GM19035 (cell line): ENCODE data around the gene SEC14L2.
"Not testable (repeated sequence)": the region's sequence is repeated elsewhere in the genome, so short reads cannot be mapped to it uniquely, and the experiment has no call there.

Experiments used
- ATAC-seq: cut with Tn5 transposase; IDR thresholded peaks from one replicate; pipeline ENCODE4 v1.9.1; 2021; ENCODE audit not compliant: unreplicated experiment

Gene SEC14L2

DNA sequence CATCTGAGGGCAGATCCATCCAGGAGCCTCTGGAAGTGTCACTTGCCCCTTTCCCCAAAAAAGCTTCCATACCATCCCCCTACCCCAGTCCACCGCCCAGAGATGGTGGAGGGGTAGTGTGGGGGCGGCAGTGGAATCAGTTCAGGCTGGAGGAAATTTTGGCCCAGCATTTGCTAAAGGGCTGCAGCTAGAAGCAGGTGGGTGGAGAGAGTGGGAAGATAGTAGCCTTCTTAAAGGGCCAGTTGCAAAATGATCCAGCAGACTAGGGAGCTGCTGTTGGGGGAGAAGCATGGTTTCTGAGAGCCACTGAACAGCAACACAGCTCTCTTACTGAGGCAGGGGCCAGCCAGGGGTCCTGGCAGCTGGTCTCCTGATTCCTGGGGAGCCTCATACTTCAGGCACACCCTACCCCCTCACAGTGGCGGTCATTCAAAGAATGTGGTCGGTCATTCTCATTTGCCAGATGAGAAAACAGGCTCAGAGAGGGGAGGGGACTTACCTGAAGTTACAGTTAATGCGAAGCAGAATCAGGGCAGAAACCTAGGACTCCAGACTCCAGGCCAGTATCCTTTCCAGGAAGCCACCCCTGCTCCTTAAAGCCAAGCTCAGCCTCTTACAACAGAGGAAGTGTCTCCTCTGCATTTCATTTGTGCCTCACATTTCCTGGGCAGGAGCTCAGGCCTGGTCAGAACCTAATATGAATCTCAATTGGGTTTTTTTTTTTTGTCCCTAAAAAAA lies 5.4 kb downstream of the SEC14L2 start:
- ATAC-seq = no peak

DNA sequence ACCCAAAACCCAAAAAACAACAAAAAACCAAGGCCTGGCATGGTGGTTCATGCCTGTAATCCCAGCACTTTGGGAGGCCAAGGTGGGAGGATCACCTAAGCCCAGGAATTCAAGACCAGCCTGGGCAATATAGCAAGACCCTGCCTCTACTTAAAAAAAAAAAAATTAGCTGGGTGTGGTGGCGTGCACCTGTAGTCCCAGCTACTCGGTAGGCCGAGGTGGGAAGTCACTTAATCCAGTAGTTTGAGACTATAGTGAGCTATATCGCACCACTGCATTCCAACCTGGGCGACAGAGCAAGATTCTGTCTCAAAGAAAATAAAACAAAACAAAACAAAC lies 5.9 kb downstream of the SEC14L2 start:
- not testable (repeated sequence) for ATAC-seq

DNA sequence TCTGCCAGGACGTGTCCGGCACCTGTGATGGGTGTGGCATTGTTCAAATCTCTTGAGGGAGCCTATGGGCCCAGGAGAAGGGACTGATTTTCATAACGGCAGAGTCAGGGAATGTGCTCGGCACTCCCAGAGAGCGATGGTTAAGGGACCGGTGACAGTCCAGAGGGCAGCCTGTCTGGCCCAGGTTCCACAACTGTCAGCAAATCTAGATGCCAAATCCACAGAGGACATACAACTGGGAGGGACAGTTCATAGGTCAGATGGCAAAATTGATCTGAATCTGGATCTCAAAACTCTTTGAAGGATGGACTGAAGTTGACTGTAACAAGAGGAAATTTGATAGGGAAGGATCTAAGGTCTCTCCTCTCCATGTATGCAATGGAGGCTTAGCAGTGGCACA lies 7.5 kb downstream of the SEC14L2 start:
- ATAC-seq = no peak

DNA sequence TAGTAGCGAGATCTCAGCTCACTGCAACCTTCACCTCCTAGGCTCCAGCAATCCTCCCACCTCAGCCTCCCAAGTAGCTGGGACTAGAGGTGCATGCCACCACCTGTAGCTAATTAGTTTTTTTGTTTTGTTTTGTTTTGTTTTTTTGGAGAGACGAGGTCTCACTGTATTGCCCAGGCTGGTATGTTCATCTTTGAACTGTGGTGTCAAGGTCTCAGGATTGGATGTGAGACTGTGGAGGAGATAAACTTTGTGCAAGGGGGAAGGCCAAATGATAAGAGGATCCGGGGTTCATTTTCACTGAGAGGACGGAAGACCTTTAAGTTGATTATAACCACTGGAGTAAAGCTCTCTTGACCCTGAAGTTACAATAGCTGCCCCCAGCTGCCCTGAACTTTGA lies 8.9 kb downstream of the SEC14L2 start:
- no peak for ATAC-seq

DNA sequence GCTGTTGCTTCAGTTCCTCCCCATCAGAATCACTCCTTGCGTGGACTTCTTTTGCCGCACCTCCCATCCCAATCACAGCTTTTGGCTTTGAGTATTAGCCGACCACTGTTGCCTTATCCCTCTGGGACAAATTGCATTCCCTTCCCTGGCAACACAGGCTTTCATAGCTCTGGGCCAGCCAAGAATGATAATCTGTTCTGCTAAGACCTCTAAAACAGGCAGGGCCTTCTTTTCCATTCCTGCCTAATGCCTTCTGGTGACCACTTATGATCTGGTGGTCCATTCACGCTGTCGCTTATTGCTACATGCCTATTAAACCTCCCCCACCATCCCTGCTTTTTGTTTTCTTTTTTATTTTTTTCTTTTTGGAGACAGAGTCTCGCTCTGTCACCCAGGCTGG lies 9.6 kb downstream of the SEC14L2 start:
- no peak for ATAC-seq

DNA sequence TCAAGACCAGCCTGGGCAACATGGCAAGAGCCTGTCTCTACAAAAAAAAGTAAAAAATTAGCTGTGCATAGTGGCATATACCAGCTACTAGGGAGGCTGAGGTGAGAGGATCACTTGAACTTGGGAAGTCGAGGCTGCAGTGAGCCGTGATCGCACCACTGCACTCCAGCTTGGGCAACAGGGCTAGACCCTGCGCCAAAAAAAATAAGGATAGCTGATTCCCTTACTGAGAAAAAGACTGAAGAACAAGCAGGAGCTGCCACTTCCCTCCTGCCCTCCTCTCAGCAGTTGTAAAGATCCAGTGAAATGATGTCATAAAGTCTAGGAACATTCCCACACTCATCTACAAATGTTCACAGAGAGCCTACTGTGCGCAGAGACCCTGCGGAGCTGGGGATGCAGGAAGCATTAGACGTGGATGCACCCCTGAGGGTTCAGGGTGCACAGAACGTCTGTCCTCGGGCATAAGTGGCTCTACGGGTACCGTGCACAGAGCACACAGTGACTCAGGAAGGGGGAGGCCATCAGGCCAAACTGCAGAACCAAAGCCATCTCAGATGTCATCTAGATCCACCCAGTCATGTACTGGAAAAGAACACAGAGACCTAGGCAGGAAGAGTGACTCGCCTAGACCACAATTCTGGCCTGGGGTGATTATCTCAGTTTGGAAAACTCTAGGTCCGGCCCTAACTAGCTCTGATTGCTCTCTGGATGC lies 11.7 kb downstream of the SEC14L2 start:
- no peak for ATAC-seq

DNA sequence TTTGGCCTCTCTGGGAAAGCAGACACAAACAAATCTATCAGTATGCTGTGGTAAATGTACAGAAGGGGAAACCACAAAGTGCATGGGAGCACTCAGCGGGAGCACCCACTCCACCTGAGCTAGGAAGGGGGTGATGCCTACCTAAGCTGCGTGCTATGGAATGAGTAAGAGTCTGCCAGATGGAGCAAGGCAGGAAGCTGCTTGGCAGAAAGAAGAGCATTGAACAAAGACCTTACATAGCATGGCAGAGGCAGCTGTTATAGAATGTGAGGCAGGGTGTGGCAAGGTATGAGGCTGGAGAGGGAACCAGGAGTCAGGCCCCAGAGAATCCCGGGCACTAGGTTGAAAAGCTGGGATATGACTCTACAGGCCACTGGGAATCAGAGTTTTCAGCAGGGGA lies 15.0 kb downstream of the SEC14L2 start:
- ATAC-seq = no peak

DNA sequence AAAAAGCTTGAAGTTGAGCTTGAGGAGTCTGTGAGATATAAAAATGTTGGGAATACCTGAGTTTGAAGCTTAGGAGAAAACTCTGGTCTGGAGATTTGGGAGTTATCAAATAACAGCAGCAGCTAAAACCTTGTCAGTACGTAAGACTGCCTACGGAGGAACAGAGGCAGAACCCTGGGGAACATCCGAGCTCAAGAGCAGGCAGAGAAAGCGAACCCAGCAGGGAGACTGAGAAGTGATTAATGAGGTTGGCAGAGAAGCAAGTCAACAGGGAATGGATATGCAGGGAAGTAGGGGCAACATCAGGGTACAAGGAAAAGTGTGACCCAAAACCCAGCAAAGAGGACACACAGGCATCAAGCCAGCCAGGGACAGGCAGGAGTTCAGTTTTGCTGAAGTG lies 16.2 kb downstream of the SEC14L2 start:
- ATAC-seq = no peak

DNA sequence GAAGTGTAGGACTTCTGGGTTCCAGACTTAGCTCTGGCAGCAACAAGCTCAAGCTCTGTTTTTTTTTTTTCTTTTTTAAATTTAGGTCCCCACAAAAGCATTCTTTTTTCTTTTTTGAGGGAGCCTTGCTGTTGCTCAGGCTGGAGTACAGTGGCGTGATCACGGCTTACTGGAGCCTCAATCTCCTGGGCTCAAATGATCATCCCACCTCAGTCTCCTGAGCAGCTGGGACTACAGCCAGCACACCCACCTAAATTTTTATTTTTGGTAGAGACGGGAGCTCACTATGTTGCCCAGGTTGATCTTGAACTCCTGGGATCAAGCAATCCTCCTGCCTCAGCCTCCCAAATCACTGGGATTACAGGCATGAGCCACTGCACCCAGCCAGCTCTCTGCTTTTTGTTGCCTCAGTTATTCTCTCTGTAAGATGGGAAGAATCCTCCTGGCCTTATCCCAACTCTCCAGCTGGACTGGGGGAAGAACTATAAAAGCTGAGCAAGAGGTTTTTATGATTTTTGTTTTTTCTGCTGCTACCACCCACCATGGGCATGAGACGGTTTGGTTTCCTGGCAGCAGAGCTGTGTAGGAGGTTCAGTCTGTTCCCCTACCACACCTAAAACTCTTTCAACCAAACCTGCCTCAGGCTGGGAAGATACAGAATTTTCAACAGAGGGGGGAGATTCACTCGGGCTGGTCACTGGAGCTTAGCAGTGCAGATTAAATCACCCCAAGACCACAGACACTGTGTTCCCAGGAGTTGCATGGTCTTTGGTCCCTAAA lies 17.1 kb downstream of the SEC14L2 start:
- no peak for ATAC-seq

DNA sequence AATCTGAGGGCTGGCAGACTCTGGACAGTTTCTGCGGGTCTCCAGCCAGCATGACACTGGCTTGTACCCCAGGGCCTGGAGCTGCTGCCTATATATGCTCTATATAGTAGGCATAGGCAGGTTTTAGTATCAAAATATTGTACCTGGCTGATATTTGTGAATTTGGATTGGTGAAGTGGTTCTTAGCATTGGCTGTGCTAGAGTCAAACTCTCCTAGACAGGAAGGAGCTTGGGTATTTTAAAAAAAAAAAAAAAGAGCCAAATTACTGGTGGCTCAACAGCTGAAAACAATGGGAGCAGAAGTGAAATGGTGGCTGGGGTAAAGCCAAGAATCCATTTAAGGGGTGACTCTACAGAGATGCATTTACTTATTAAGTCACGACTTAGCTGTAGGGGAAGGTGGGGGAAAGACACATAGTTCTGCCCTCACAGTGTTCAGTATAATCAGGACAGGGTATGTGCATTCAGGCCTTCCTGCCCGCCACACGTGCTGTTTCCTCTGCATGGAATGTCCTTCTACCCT lies 17.8 kb downstream of the SEC14L2 start:
- ATAC-seq = no peak

DNA sequence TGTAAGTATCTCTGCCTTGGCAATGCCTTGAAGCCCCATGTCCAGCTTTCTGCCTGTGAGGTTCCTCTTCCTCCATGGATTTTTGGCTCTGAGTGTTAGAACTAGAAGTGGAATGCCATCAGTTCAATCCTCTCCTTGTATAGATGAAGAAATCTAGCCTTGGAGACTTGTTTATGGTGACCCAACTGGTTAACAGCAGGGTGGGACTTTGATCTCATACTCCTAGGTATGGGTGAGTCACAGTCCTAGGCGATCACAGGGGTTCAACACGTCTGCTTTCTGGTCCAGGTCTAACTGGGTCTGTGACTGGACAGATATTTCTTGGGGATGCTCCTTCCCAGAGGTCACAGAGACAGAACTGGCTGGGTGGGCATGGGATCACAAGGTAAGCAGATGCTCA lies 19.6 kb downstream of the SEC14L2 start:
- ATAC-seq = no peak

DNA sequence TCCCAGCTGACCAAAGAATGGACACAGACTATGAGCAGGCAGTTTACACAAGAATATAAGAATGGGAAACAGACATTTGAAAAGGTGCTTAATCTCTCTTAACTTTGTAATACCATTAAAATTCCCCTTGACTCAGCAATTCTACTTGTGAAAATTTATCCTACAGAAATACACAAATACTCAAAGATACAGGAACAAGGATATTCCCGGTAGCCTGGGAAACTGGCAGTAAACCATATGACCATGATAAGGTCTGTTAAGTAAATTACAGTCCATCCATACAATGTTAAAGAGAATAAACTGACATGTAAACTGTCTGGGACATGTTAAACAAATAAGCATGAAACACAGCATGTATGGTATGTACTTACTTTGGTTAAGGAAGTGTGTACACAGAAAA lies 20.0 kb downstream of the SEC14L2 start:
- no peak for ATAC-seq

DNA sequence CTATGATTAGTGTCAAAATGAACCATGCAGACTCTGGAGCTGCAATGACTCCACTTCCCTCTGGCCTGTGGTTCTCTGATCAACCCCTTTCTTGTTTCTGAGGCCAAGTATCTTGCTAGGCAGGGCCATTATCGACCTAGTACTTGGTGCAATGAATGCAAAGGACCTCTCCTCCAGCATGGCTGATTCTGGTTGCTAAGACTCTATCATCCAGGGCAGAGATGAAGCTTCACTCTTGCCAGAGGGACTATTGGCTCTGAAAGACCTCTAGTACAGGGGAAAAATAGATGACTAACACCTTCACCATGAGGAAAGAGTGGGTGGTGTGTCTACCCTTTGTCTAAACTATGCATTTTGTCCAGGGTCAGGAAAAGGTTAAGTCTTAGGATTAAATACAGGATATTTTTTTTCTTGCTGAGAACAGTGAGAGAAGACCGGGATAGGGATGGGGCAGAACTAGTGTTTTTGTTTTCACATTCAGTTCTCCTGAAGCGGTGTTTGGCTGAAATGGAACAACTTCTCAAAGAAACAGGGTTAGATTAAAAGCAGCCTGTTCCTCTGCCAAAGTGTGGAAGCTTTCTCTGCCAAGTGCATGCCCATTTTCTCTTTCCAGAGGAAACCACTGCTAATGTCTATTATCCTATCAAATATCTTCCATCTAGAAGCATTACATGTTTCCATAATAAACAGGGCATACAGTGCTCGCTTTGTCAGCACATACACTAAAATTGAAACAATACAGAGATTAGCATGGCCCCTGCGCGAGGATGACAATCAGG lies 23.7 kb downstream of the SEC14L2 start:
- ATAC-seq = no peak

DNA sequence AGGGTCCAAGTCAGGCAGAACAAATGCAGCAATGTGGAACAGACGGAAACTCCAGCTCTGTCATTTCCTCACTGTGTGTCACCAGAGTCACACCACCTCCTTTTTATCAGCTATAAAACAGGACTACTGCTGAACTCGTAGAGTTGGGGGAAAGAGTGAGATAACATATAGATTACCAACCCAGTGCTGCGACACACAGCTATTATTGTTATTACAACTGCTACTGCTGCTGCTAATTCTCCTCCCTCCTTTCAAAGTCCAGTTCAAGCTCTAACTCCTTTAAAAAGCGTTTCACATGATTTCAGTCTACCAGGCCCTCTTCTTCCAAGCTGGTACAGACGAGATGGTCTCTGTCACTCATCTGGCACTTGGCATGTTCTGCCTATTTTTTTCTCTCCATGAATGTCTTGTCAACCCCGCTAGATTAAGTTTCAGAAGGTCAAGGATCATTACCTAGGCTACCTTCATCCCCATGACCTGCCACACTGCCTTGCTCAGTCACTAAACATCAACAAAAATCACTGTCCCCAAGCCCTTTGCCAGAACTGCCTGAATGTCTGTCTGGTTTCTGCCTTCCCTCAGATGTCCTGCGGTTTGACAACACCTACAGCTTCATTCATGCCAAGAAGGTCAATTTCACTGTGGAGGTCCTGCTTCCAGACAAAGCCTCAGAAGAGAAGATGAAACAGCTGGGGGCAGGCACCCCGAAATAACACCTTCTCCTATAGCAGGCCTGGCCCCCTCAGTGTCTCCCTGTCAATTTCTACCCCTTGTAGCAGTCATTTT lies 25.1 kb downstream of the SEC14L2 start:
- no peak for ATAC-seq

DNA sequence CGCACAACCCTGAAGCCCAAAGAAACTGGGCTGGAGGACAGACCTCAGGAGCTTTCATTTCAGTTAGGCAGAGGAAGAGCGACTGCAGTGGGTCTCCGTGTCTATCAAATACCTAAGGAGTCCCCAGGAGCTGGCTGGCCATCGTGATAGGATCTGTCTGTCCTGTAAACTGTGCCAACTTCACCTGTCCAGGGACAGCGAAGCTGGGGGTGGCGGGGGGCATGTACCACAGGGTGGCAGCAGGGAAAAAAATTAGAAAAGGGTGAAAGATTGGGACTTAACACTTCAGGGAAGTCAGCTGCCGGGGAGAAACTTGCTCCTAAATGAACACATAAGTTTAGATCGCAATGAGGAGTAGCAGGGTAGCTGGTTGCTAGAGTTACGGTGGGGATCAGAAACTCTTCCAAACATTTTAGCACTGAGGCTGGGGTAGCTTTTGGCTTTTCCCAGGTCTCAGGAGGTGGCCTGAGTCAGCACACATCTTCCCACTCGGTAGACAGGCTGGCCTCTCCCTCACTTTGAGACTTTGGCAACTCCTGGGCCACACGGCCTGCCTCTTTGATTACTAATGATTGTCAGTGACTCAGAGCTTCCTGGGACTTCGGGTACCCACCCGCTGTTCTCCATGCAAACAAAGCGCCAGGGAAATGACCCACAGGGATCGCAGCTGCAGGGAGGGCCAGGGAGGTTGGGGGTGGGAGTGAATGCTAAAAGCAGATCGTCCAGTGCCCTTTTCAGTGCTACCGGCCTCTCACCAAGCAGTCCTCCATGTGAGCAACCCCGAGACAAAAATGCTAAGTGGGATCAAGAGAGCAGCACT lies 25.9 kb downstream of the SEC14L2 start:
- no peak for ATAC-seq

DNA sequence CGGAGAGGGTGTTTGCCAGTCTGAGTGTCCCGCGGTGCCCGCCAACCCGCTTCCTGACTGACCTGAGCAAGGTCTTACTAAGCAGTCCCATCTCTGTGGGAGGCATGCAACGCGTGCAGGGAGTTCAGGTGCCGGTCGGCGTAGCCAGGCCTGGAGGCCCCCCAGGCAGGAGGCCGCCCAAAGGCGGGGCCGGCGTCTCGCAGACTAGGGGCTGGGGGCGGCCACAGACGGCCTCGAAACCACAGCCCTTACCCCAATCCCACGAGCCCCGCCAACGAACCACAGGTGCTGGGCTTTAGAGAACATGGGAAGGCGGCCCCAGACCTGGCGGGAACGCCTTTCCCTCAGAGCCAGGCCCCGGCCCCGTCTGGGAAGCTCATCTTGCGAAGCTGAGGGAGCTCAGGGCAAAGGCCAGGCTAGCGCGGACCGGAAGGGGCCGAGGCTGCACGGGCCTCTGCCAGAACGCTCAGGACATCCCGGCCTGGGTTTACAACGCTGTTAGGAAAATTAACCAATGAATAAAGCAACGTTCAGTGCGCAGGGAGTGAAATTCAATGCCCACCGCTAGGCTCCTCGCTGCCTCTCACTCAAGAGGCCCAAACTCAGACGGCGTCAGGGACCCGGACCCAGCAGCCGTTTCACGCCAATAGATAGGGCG lies 26.6 kb downstream of the SEC14L2 start:
- ATAC-seq = peak; percentile 32

DNA sequence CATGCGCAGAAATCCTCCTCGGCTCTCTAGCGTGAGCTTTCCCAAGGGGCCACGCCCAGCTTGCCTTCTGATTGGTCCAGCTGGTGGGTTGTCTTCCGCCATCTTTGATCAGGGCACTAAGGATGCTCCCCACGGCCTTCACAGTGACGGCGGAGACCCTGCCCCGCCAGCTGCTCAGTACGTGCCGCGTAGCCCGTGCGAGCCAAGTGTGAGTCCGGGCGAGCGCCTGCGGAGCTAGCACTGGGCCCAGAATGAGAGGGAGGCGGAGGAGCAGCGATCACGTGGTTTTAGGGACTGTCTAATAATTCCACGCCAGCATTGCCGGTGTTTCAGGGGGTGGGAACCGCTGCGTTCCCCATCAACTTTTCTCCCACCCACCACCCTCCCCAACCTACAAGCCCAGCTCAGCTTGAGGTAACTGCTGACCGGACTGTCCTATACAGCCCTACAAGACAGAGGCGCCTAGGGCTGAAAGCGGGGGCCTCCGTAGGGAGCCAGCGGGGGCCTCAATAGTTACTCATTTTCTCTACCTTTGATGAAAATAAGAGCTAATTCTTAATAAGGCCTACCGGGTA lies 27.2 kb downstream of the SEC14L2 start:
- peak; percentile 89 for ATAC-seq

DNA sequence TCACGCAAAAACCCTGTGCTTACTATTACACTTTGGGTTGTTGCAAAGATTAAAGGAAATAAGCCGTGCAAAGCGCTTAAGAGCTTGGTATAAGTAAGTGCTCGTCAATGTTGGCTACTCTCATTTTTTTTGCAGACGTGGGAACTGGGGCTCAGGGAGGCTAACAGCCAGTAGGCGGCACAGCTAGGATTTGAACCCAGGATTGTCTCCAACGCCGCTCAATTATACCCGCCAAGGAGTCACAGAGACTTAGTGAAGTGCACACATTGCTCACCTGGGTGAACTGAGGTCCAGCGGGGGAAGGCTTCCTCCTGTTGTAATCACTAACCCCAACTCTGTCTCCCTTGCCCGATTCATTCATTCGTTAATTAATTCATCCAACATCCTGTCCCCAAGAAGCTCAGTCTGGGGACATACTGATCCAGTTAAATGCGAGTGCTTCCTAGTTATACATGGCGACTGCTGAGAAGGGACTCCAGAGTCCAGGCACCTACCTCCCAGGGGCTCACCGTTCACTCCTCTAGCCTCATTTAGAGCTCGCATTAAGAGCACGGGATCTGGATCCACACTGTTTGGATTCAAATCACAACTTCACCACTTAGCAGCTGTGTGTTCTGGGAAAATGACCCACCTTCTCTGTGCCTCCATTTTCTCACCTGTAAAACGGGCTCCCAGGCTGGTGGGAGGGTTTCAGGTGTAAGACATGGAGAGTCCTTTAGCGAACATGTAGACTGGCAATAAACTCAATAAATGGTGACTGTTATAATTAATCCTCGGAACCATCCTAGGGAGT lies 27.9 kb downstream of the SEC14L2 start:
- ATAC-seq = no peak
